Testis (tissue), 3 donors: Measurements from ENCODE around the gene PRKAR1B. TPM values are rescaled to one million over a fixed set of nuclear protein-coding genes. Genes with fewer than 3 reads are reported as not detected.

Experiments
- DNase-seq: peaks from one replicate; pipeline ENCODE4 v3.0.0-alpha.2; 2019
- H3K27ac ChIP-seq, 2 donors: fragments of 200-600 bp; sonication (generic); one replicate each; pipeline ENCODE4 v1.5.1; 2019
- H3K27me3 ChIP-seq: fragments of 200-600 bp; sonication (generic); one replicate; pipeline ENCODE4 v1.5.1; 2019
- H3K36me3 ChIP-seq: fragments of 200-600 bp; sonication (generic); one replicate; pipeline ENCODE4 v1.5.1; 2017; ENCODE audit warnings: low read depth; ENCODE audit errors: missing control alignments
- H3K4me1 ChIP-seq: fragments of 200-600 bp; sonication (generic); one replicate; pipeline ENCODE4 v1.5.1; 2019
- H3K4me3 ChIP-seq, 2 donors: fragments of 200-600 bp; sonication (generic); one replicate each; pipeline ENCODE4 v1.5.1; 2017 to 2019
- H3K9me3 ChIP-seq: fragments of 200-600 bp; sonication (generic); one replicate; pipeline ENCODE4 v1.5.1; 2017
- CTCF ChIP-seq, 3 experiments: fragments of 450-650 bp in 2 of 3; fragments of 200-600 bp in 1 of 3; sonication (generic) in 1 of 3; IDR thresholded peaks; one replicate each; pipeline ENCODE4 v1.5.1; 2016 to 2019; ENCODE audit warnings: antibody characterized with exemption in 3 of 3, mild to moderate bottlenecking in 2 of 3, moderate library complexity in 1 of 3
- POLR2A ChIP-seq: fragments of 450-650 bp; IDR thresholded peaks from one replicate; pipeline ENCODE4 v1.6.1; 2017; ENCODE audit warnings: antibody characterized with exemption, mild to moderate bottlenecking, moderate library complexity
- WGBS, 2 donors: methylation state at CpG; one replicate each; pipeline ENCODE4 v1.1.5; 2018; 5-methylcytosine and 5-hydroxymethylcytosine counted together
- intact Hi-C: fragments of 100-400 bp; cut with DNase I; formaldehyde crosslinking; loops from one replicate; pipeline ENCODE4 v1.15.1; 2023; ENCODE audit warnings: low total_unique reads
- polyA plus RNA-seq: library from polyadenylated mRNA; stranded (reverse); fragments of 350-450 nt; fragmentation: Illumina TruSeq; extraction: RNeasy Lipid Tissue Mini Kit (QIAGEN cat#74804); gene quantifications from one replicate; pipeline ENCODE4 v1.2.3, GENCODE V29; 2014; ENCODE audit warnings: low read depth, low replicate concordance; ENCODE audit not compliant: insufficient read depth
- total RNA-seq, 2 donors: library from RNA; depleted of rRNA; stranded (reverse); fragments of >200 nt; gene quantifications; one replicate each; pipeline ENCODE4 v1.2.3, GENCODE V29; 2016

Gene PRKAR1B
- total and polyA plus RNA-seq, 3 donors from 2014 or later: 27.8 to 35.7 (median 31.3) TPM

GRCh38 chr7:696812-697551, 30.1 kb downstream of the PRKAR1B start:
- 71 to 81% methylated on average over 23 to 29 of the region's 29 CpGs for WGBS, 2 donors
- no peaks in the 10 kb centered on the region for H3K27me3 ChIP-seq
- no peak for TF ChIP-seq CTCF (IDR thresholded peaks at IDR 0.05)
- no peak for TF ChIP-seq POLR2A
- intact Hi-C loops: no loop called here
- H3K27ac ChIP-seq: peak overlapping the region in 1 of 2 donors; percentile 45
- DNase-seq: no peak
- no peaks in the 10 kb centered on the region for H3K9me3 ChIP-seq
- H3K36me3 ChIP-seq: no peaks in the 10 kb centered on the region
- peaks cover 7% of the 10 kb centered on the region for H3K4me1 ChIP-seq
- no peak overlapping the region for H3K4me3 ChIP-seq

GRCh38 chr7:696426-696811, 30.7 kb downstream of the PRKAR1B start:
- DNase-seq: no peak
- Histone ChIP-seq H3K4me3 (no peak overlapping the region), H3K9me3 (no peaks in the 10 kb centered on the region), H3K4me1 (peaks cover 7% of the 10 kb centered on the region), H3K27me3 (no peaks in the 10 kb centered on the region), H3K27ac (no peak overlapping the region), H3K36me3 (no peaks in the 10 kb centered on the region)
- 82 to 95% methylated on average over 9 of the region's 9 CpGs for WGBS, 2 donors
- no peak for TF ChIP-seq POLR2A
- no peak for TF ChIP-seq CTCF (IDR thresholded peaks at IDR 0.05)
- intact Hi-C loops: no loop called here

- intact Hi-C loops: no loop called here
- H3K4me3 ChIP-seq: no peak overlapping the region
- TF ChIP-seq POLR2A (no peak), CTCF (IDR thresholded peaks at IDR 0.05) (no peak)
- H3K9me3 ChIP-seq: no peaks in the 10 kb centered on the region
- H3K27ac ChIP-seq: no peak overlapping the region
- no peaks in the 10 kb centered on the region for H3K4me1 ChIP-seq
- no peak for DNase-seq
- 98 to 99% methylated on average over 21 to 22 of the region's 22 CpGs for WGBS, 2 donors
- no peaks in the 10 kb centered on the region for H3K27me3 ChIP-seq
- H3K36me3 ChIP-seq: no peaks in the 10 kb centered on the region
Observed at GRCh38 chr7:693280-693679, 33.8 kb downstream of the PRKAR1B start.

- Histone ChIP-seq H3K4me3 (no peak overlapping the region), H3K27ac (no peak overlapping the region), H3K4me1 (no peaks in the 10 kb centered on the region), H3K36me3 (no peaks in the 10 kb centered on the region), H3K9me3 (no peaks in the 10 kb centered on the region), H3K27me3 (no peaks in the 10 kb centered on the region)
- intact Hi-C loops: no loop called here
- no peak for DNase-seq
- WGBS, 2 donors: 89 to 95% methylated on average over 22 to 25 of the region's 25 CpGs
- no peak for TF ChIP-seq POLR2A
- no peak for TF ChIP-seq CTCF (IDR thresholded peaks at IDR 0.05)
Observed at GRCh38 chr7:691361-692045, 35.6 kb downstream of the PRKAR1B start.
